GM23338 (cell line): ENCODE data around the gene PNPLA1. TPM values are rescaled to one million over a fixed set of nuclear protein-coding genes. Genes with fewer than 3 reads are reported as not detected.

ENCODE experiments used
- ATAC-seq: fragments of 200-7000 bp; cut with Tn5 transposase; 3 replicates; pipeline ENCODE4 v1.9.1; 2020
- DNase-seq: peaks from one replicate; pipeline ENCODE4 v3.0.0-alpha.2; 2015; ENCODE audit warnings: low spot score
- H2AFZ ChIP-seq: fragments of 200-600 bp; sonication (generic); 2 replicates; pipeline ENCODE4 v1.8.0; 2016; ENCODE audit warnings: antibody characterized with exemption, mild to moderate bottlenecking, moderate library complexity
- H3F3A ChIP-seq: fragments of 200-600 bp; sonication (generic); replicated peaks from 2 replicates; pipeline ENCODE4 v1.8.0; 2017; ENCODE audit warnings: antibody characterized with exemption, mixed run types, low read depth
- H3K27ac ChIP-seq: fragments of 200-600 bp; sonication (generic); 2 replicates; pipeline ENCODE4 v1.6.1; 2016; ENCODE audit warnings: low read depth
- H3K27me3 ChIP-seq: fragments of 200-600 bp; sonication (generic); 2 replicates; pipeline ENCODE4 v1.8.0; 2016; ENCODE audit warnings: mild to moderate bottlenecking, mixed run types, moderate library complexity; ENCODE audit not compliant: insufficient read depth
- H3K36me3 ChIP-seq: fragments of 200-600 bp; sonication (generic); 2 replicates; pipeline ENCODE4 v1.8.0; 2016; ENCODE audit warnings: mild to moderate bottlenecking; ENCODE audit not compliant: insufficient read depth
- H3K4me1 ChIP-seq: fragments of 200-600 bp; sonication (generic); 2 replicates; pipeline ENCODE4 v1.8.0; 2016; ENCODE audit warnings: mild to moderate bottlenecking, moderate library complexity; ENCODE audit not compliant: insufficient read depth
- H3K4me2 ChIP-seq: fragments of 200-600 bp; sonication (generic); 2 replicates; pipeline ENCODE4 v1.7.1; 2017; ENCODE audit warnings: mixed run types
- H3K4me3 ChIP-seq: fragments of 200-600 bp; sonication (generic); 2 replicates; pipeline ENCODE4 v1.6.1; 2016; ENCODE audit warnings: mixed run types
- H3K79me2 ChIP-seq: fragments of 200-600 bp; sonication (generic); replicated peaks from 2 replicates; pipeline ENCODE4 v1.8.0; 2017; ENCODE audit warnings: mild to moderate bottlenecking; ENCODE audit not compliant: insufficient read depth
- H3K9me2 ChIP-seq: fragments of 200-600 bp; sonication (generic); 2 replicates; pipeline ENCODE4 v1.8.0; 2017; ENCODE audit not compliant: insufficient read depth
- H4K20me1 ChIP-seq: fragments of 200-600 bp; sonication (generic); replicated peaks from 2 replicates; pipeline ENCODE4 v1.8.0; 2017; ENCODE audit warnings: mild to moderate bottlenecking; ENCODE audit not compliant: insufficient read depth
- H3K27ac Mint-ChIP-seq: 2 replicates; pipeline ENCODE4 v1.8.0; 2020; ENCODE audit warnings: inconsistent platforms, mild to moderate bottlenecking, moderate library complexity, mixed read lengths
- H3K27me3 Mint-ChIP-seq: 3 replicates; pipeline ENCODE4 v1.8.0; 2022; ENCODE audit warnings: low read depth, mild to moderate bottlenecking, moderate library complexity, mixed read lengths, inconsistent platforms; ENCODE audit not compliant: insufficient read depth, poor library complexity
- H3K36me3 Mint-ChIP-seq: 3 replicates; pipeline ENCODE4 v1.8.0; 2021; ENCODE audit warnings: low read depth, mild to moderate bottlenecking, inconsistent platforms, moderate library complexity, mixed read lengths
- H3K4me1 Mint-ChIP-seq: 3 replicates; pipeline ENCODE4 v1.8.0; 2020; ENCODE audit warnings: mild to moderate bottlenecking, inconsistent platforms, mixed read lengths
- H3K4me3 Mint-ChIP-seq: 3 replicates; pipeline ENCODE4 v1.8.0; 2021; ENCODE audit warnings: moderate library complexity, mild to moderate bottlenecking, inconsistent platforms, mixed read lengths
- H3K9me3 Mint-ChIP-seq: 3 replicates; pipeline ENCODE4 v1.8.0; 2020; ENCODE audit warnings: moderate library complexity, mild to moderate bottlenecking, inconsistent platforms, mixed read lengths
- CTCF ChIP-seq, 2 experiments: fragments of 200-600 bp in 1 of 2; sonication (generic) in 1 of 2; conservative IDR thresholded peaks; 2 replicates each; pipeline versions ENCODE4 v1.5.1 to v1.6.1; 2016 to 2017; ENCODE audit warnings: antibody characterized with exemption in 2 of 2, low read depth in 2 of 2, mild to moderate bottlenecking in 2 of 2, moderate library complexity in 1 of 2
- ETS1 ChIP-seq: IDR thresholded peaks from 2 replicates; pipeline ENCODE4 v1.6.1; 2016; ENCODE audit warnings: antibody characterized with exemption
- EZH2phosphoT487 ChIP-seq: fragments of 200-600 bp; sonication (generic); IDR thresholded peaks from one replicate; pipeline ENCODE4 v1.8.1; 2018; ENCODE audit warnings: antibody characterized with exemption; ENCODE audit not compliant: unreplicated experiment
- JUNB ChIP-seq: IDR thresholded peaks from one replicate; pipeline ENCODE4 v1.6.1; 2016; ENCODE audit warnings: antibody characterized with exemption; ENCODE audit not compliant: unreplicated experiment
- NANOG ChIP-seq: IDR thresholded peaks from 2 replicates; pipeline ENCODE4 v1.6.1; 2016; ENCODE audit warnings: antibody characterized with exemption, borderline replicate concordance
- POLR2AphosphoS5 ChIP-seq: IDR thresholded peaks from 2 replicates; pipeline ENCODE4 v1.6.1; 2016; ENCODE audit warnings: antibody characterized with exemption, low read depth
- REST ChIP-seq: IDR thresholded peaks from one replicate; pipeline ENCODE4 v1.6.1; 2018; ENCODE audit warnings: antibody characterized with exemption; ENCODE audit not compliant: unreplicated experiment
- ZNF331 ChIP-seq: fragments of 250-450 bp; sonication (Bioruptor Pico); IDR thresholded peaks from 2 replicates; pipeline ENCODE4 v1.5.0; 2020; ENCODE audit warnings: low read depth, mild to moderate bottlenecking, moderate library complexity
- ZNF462 ChIP-seq: fragments of 250-450 bp; sonication (Bioruptor Pico); IDR thresholded peaks from 2 replicates; pipeline ENCODE4 v1.5.0; 2020; ENCODE audit warnings: mild to moderate bottlenecking, moderate library complexity
- polyA plus RNA-seq: library from polyadenylated mRNA; unstranded; fragments of >200 nt; fragmentation: Nextera tagmentation; extraction: Ambion mirVana; gene quantifications from 2 replicates; pipeline ENCODE4 v1.2.1, GENCODE V29; 2016
- total RNA-seq: library from RNA; depleted of rRNA; stranded (reverse); fragments of >200 nt; shearing (Covaris generic); gene quantifications from 2 replicates; pipeline ENCODE4 v1.2.3, GENCODE V29; 2014

Gene PNPLA1
- total and polyA plus RNA-seq, 2 experiments from 2014 or later = not detected

GRCh38 chr6:36329798-36330291 is 60.0 kb downstream of the PNPLA1 start:
- Histone ChIP-seq H3K9me2 (no peaks in the 10 kb centered on the region), H3K27ac (no peak overlapping the region), H3K4me3 (no peak overlapping the region), H3K4me1 (no peaks in the 10 kb centered on the region; the same call in 1 of the 2 replicates), H3F3A (no peaks in the 10 kb centered on the region), H3K4me2 (no peak overlapping the region), H3K79me2 (no peaks in the 10 kb centered on the region), H4K20me1 (no peaks in the 10 kb centered on the region), H3K27me3 (no peaks in the 10 kb centered on the region), H3K36me3 (no peaks in the 10 kb centered on the region), H2AFZ (peak overlapping the region; percentile 84)
- peaks cover 42% of the 10 kb centered on the region for H3K4me1 Mint-ChIP-seq
- no peak overlapping the region for H3K27ac Mint-ChIP-seq
- no peaks in the 10 kb centered on the region; the same call in 2 of the 3 replicates for H3K36me3 Mint-ChIP-seq
- H3K27me3 Mint-ChIP-seq = peaks cover 20% of the 10 kb centered on the region
- no peak for TF ChIP-seq JUNB
- ATAC-seq (peak; percentile 89), DNase-seq (peak; percentile 72)
- H3K4me3 Mint-ChIP-seq = no peak overlapping the region
- no peaks in the 10 kb centered on the region; the same call in 2 of the 3 replicates for H3K9me3 Mint-ChIP-seq

- Histone ChIP-seq H3K27me3 (no peaks in the 10 kb centered on the region), H2AFZ (peak overlapping the region; percentile 84), H3K27ac (no peak overlapping the region), H3K9me2 (no peaks in the 10 kb centered on the region), H3K36me3 (no peaks in the 10 kb centered on the region), H3K4me2 (no peak overlapping the region), H3F3A (no peaks in the 10 kb centered on the region), H4K20me1 (no peaks in the 10 kb centered on the region), H3K79me2 (no peaks in the 10 kb centered on the region), H3K4me3 (no peak overlapping the region), H3K4me1 (no peaks in the 10 kb centered on the region; the same call in 1 of the 2 replicates)
- H3K27me3 Mint-ChIP-seq = peaks cover 20% of the 10 kb centered on the region
- no peaks in the 10 kb centered on the region; the same call in 2 of the 3 replicates for H3K36me3 Mint-ChIP-seq
- no peak for DNase-seq
- no peak overlapping the region for H3K27ac Mint-ChIP-seq
- peak; percentile 14; the same call in 2 of the 3 replicates for ATAC-seq
- no peaks in the 10 kb centered on the region; the same call in 2 of the 3 replicates for H3K9me3 Mint-ChIP-seq
- H3K4me1 Mint-ChIP-seq = peaks cover 42% of the 10 kb centered on the region
- H3K4me3 Mint-ChIP-seq = no peak overlapping the region
- TF ChIP-seq ZNF462 (no peak), JUNB (no peak), EZH2phosphoT487 (no peak), ZNF331 (CRISPR knock-in tag) (no peak), CTCF (conservative IDR thresholded peaks at IDR 0.05; ENCODE audit: low read depth in 2 of 2) (no peak), POLR2AphosphoS5 (no peak), REST (no peak), NANOG (no peak), ETS1 (no peak)
These were observed 60.5 kb downstream of the PNPLA1 start for GRCh38 chr6:36330366-36330765.
